Measurements from ENCODE around the gene TADA3.

The TADA3 gene

GRCh38 chr3:9749645-9750555 is 42.4 kb downstream of the TADA3 start, which contains the start of gene OGG1:
Gene OGG1, plus strand, starts transcription at chr3:9749952. Its CDS starts 335 bp downstream, at chr3:9750287.
- peak; percentile 98 for DNase-seq (ENCODE audit: extremely low read depth, low read depth)
- peak within 1 kb of the TSS; percentile 87 for H3K4me3 ChIP-seq (replicated peaks; ENCODE audit: low read depth, low read length)
- no peak for TF ChIP-seq CTCF (IDR thresholded peaks at IDR 0.05; ENCODE audit: low read depth, low read length, missing control alignments)

GRCh38 chr3:9749296-9749644 is 43.0 kb downstream of the TADA3 start:
- no peak for DNase-seq (ENCODE audit: extremely low read depth, low read depth)
- H3K4me3 ChIP-seq (replicated peaks; ENCODE audit: low read depth, low read length), result peak overlapping the region; percentile 87
- no peak for TF ChIP-seq CTCF (IDR thresholded peaks at IDR 0.05; ENCODE audit: low read depth, low read length, missing control alignments)

GRCh38 chr3:9748031-9748430 is 44.2 kb downstream of the TADA3 start:
- DNase-seq (ENCODE audit: extremely low read depth, low read depth), result no peak
- no peak overlapping the region for H3K4me3 ChIP-seq (replicated peaks; ENCODE audit: low read depth, low read length)
- no peak for TF ChIP-seq CTCF (IDR thresholded peaks at IDR 0.05; ENCODE audit: low read depth, low read length, missing control alignments)

DNA sequence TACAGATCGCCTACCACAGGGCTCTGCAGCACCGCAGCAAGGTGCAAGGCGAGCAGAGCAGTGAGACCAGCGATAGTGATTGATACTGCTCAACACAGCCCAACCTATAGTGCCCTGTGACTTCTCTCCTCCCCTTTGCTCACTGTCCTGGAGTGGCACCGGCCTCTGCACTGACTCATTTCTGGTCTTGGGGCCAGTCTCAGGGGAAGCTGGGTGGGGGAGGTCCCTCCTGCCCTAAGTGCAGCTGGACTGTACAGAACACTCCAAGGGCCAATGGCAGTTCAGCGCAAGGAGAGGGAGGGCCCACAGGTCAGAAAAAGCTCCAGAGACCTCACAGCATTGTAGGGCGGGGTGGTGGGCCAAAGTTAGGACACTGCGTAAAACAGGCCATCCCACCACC is 45.0 kb downstream of the TADA3 start:
- H3K4me3 ChIP-seq (replicated peaks; ENCODE audit: low read depth, low read length), result no peak overlapping the region
- no peak for TF ChIP-seq CTCF (IDR thresholded peaks at IDR 0.05; ENCODE audit: low read depth, low read length, missing control alignments)
- DNase-seq (ENCODE audit: extremely low read depth, low read depth), result no peak

DNA sequence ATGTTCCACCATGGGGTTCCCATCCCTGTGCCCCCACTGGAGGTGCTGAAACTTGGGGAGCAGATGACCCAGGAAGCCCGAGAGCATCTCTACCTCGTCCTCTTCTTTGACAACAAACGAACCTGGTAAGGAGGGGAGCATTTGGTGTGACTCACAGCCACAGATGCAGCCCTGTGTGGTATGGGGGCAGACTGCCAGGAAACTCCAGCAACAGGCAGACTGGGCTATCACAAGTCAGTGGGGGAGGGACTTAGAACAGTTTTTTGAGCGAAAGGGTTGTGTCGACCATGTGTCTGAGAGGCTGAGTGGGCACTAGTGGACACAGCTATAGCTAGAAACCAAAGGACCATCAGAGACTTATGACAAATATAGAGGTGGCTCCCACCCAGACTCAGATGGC is 45.9 kb downstream of the TADA3 start:
- TF ChIP-seq CTCF (IDR thresholded peaks at IDR 0.05; ENCODE audit: low read depth, low read length, missing control alignments), result no peak
- H3K4me3 ChIP-seq (replicated peaks; ENCODE audit: low read depth, low read length), result no peak overlapping the region
- peak; percentile 76 for DNase-seq (ENCODE audit: extremely low read depth, low read depth)

DNA sequence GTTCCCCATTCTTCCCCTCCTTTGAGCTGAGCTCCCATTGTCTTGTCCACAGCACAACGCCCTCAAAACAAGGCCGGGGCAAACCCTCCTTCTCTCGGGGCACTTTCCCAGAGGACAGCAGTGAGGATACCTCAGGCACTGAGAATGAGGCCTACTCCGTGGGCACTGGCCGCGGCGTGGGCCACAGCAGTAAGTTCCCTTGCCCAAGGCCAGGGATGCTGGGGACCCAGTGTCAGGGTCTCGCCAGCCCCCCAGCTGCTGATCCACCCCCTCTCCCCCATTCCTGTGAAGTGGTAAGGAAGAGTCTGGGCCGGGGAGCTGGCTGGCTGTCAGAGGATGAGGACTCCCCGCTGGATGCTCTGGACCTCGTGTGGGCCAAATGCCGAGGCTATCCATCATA is 46.8 kb downstream of the TADA3 start:
- TF ChIP-seq CTCF (IDR thresholded peaks at IDR 0.05; ENCODE audit: low read depth, low read length, missing control alignments), result no peak
- no peak overlapping the region for H3K4me3 ChIP-seq (replicated peaks; ENCODE audit: low read depth, low read length)
- no peak for DNase-seq (ENCODE audit: extremely low read depth, low read depth)
